NCI-H69 (cell line): ENCODE results near the gene THUMPD1.
"Not testable (repeated sequence)": the region's sequence is repeated elsewhere in the genome, so short reads cannot be mapped to it uniquely, and the experiment has no call there.

Source experiments
- DNase-seq: peaks from one replicate; lab custom pipeline; 2025; lab: John Stamatoyannopoulos, UW

The THUMPD1 gene

GRCh38 chr16:20747030-20747816, 5.6 kb upstream of the THUMPD1 start:
- no peak for DNase-seq

- no peak for DNase-seq
Measured at GRCh38 chr16:20746461-20746860, 4.8 kb upstream of the THUMPD1 start.

- DNase-seq, result no peak
Measured at GRCh38 chr16:20744922-20745440, 3.4 kb upstream of the THUMPD1 start.

- DNase-seq, result no peak
Measured at GRCh38 chr16:20743591-20743990, 2.0 kb upstream of the THUMPD1 start.

- DNase-seq, result peak; percentile 86
Measured at GRCh38 chr16:20740901-20741521, 607 bp downstream of the THUMPD1 start.

- DNase-seq, result no peak
Measured at GRCh38 chr16:20740007-20740883, 1.4 kb downstream of the THUMPD1 start.

- no peak for DNase-seq
Measured at GRCh38 chr16:20735490-20735889, 6.1 kb downstream of the THUMPD1 start.

GRCh38 chr16:20734782-20735181, 6.8 kb downstream of the THUMPD1 start:
- DNase-seq, result no peak

GRCh38 chr16:20734056-20734455, 7.6 kb downstream of the THUMPD1 start:
- no peak for DNase-seq

GRCh38 chr16:20729141-20729540, 12.5 kb downstream of the THUMPD1 start:
- no peak for DNase-seq

- DNase-seq, result no peak
Measured at GRCh38 chr16:20727181-20727580, 14.4 kb downstream of the THUMPD1 start.

- DNase-seq, result no peak
Measured at GRCh38 chr16:20726661-20727060, 15.0 kb downstream of the THUMPD1 start.

- DNase-seq, result no peak
Measured at GRCh38 chr16:20720251-20720650, 21.4 kb downstream of the THUMPD1 start.

- not testable (repeated sequence) for DNase-seq
Measured at GRCh38 chr16:20717718-20718117, 23.9 kb downstream of the THUMPD1 start.

GRCh38 chr16:20711277-20711911, 30.2 kb downstream of the THUMPD1 start:
- no peak for DNase-seq

- peak; percentile 18 for DNase-seq
Measured at GRCh38 chr16:20708129-20708528, 33.5 kb downstream of the THUMPD1 start.

- no peak for DNase-seq
Measured at GRCh38 chr16:20707461-20707860, 34.2 kb downstream of the THUMPD1 start.

GRCh38 chr16:20705972-20706371, 35.6 kb downstream of the THUMPD1 start:
- DNase-seq, result not testable (repeated sequence)

- no peak for DNase-seq
Measured at GRCh38 chr16:20704281-20704680, 37.3 kb downstream of the THUMPD1 start.

GRCh38 chr16:20701692-20702091, 39.9 kb downstream of the THUMPD1 start:
- not testable (repeated sequence) for DNase-seq

- DNase-seq, result no peak
Measured at GRCh38 chr16:20696618-20697017, 45.0 kb downstream of the THUMPD1 start.

GRCh38 chr16:20695024-20695423, 46.6 kb downstream of the THUMPD1 start:
- no peak for DNase-seq
